Activated T-helper 17 cell treated with anti-CD3 and anti-CD28 coated beads, Interleukin-2, amount 50 U/mL, for 72 hours (primary cell): Measurements from ENCODE around the gene PI4K2B. TPM values are rescaled to one million over a fixed set of nuclear protein-coding genes. Genes with fewer than 3 reads are reported as not detected.
"Not testable (repeated sequence)": the region's sequence is repeated elsewhere in the genome, so short reads cannot be mapped to it uniquely, and the experiment has no call there.

Experiments used
- ATAC-seq: fragments of 150-1000 bp; cut with Tn5 transposase; replicated peaks from 2 replicates; pipeline ENCODE4 v1.10.0; 2021; ENCODE audit warnings: mild to moderate bottlenecking, moderate library complexity
- H3K27ac Mint-ChIP-seq: one replicate; pipeline ENCODE4 v1.8.0; 2022; ENCODE audit warnings: mixed read lengths
- H3K27me3 Mint-ChIP-seq: one replicate; pipeline ENCODE4 v1.8.0; 2022; ENCODE audit warnings: mixed read lengths
- H3K36me3 Mint-ChIP-seq: one replicate; pipeline ENCODE4 v1.8.0; 2022; ENCODE audit warnings: low read depth, mild to moderate bottlenecking, mixed read lengths
- H3K4me1 Mint-ChIP-seq: one replicate; pipeline ENCODE4 v1.8.0; 2022; ENCODE audit warnings: mixed read lengths
- H3K4me3 Mint-ChIP-seq: one replicate; pipeline ENCODE4 v1.8.0; 2022; ENCODE audit warnings: mild to moderate bottlenecking, mixed read lengths
- H3K9me3 Mint-ChIP-seq: one replicate; pipeline ENCODE4 v1.8.0; 2022; ENCODE audit warnings: mixed read lengths
- total RNA-seq, 2 donors: library from RNA; stranded (reverse); gene quantifications; one replicate each; pipeline ENCODE4 v1.2.3, GENCODE V29; 2022

Gene PI4K2B
- total RNA-seq, result 10 to 100 TPM; 24.1 to 37.2 TPM

DNA sequence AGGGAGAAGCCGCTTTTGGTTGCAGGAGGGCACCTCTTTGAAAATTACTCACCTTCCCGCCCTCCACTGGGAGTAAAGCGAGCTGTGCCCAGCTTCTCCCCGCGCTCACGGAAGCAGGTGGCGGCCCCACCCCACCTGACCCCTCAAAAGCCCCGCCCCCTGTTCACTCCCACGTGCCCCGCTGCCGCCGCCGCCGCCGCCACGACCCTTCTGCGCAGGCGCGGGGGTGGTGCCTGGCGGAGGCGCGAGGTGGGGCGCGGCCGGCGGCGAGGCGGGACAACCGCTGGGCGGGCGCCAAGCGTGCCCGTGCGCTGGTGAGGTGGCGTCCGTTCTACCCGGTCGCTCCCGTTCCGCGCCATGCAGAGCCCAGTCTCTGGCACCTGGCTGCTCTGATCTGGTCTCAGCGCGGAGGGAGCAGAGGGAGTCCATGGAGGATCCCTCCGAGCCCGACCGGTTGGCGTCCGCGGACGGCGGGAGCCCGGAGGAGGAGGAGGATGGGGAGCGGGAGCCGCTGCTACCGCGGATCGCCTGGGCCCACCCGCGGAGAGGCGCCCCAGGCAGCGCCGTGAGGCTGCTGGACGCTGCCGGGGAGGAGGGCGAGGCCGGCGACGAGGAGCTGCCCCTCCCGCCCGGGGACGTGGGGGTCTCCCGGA lies at the start of gene PI4K2B:
Gene PI4K2B (plus strand): TSS at position 297 of the 653 bp plus-strand sequence. CDS start 131 bp downstream, at position 428.
- ATAC-seq, result peak; percentile 82
- Mint-ChIP-seq H3K4me1 (peaks cover 24% of the 10 kb centered on the region), H3K27me3 (no peaks in the 10 kb centered on the region), H3K4me3 (peak within 1 kb of the TSS; percentile 94), H3K36me3 (peaks cover 22% of the 10 kb centered on the region), H3K9me3 (no peaks in the 10 kb centered on the region), H3K27ac (peak within 1 kb of the TSS; percentile 94)

DNA sequence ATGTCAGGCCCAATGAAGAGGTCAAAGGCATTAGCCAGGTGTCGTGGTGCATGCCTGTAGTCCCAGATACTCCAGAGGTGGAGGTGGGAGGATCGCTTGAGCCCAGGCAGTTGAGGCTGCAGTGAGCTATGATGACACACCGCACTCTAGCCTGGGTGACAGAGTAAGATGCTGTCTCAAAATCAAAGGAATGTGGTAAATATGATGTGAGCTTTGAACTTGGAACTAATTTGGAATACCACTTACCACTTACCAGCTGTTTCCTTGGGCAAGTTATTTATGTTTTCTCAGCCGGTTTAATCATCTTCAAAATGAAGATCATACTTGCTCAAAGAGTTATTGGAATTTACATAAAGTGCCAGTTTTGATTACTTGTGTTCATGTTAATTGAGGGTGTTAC lies 49.8 kb upstream of the PI4K2B start:
- Mint-ChIP-seq H3K36me3 (no peaks in the 10 kb centered on the region), H3K27me3 (no peaks in the 10 kb centered on the region), H3K27ac (no peak overlapping the region), H3K4me1 (peaks cover 5% of the 10 kb centered on the region), H3K9me3 (no peaks in the 10 kb centered on the region), H3K4me3 (no peak overlapping the region)
- no peak for ATAC-seq

- no peaks in the 10 kb centered on the region for H3K9me3 Mint-ChIP-seq
- H3K4me3 Mint-ChIP-seq, result no peak overlapping the region
- H3K36me3 Mint-ChIP-seq, result no peaks in the 10 kb centered on the region
- H3K27ac Mint-ChIP-seq, result no peak overlapping the region
- H3K4me1 Mint-ChIP-seq, result no peaks in the 10 kb centered on the region
- no peak for ATAC-seq
- H3K27me3 Mint-ChIP-seq, result no peaks in the 10 kb centered on the region
Observed at GRCh38 chr4:25190407-25190806, 43.4 kb upstream of the PI4K2B start.

DNA sequence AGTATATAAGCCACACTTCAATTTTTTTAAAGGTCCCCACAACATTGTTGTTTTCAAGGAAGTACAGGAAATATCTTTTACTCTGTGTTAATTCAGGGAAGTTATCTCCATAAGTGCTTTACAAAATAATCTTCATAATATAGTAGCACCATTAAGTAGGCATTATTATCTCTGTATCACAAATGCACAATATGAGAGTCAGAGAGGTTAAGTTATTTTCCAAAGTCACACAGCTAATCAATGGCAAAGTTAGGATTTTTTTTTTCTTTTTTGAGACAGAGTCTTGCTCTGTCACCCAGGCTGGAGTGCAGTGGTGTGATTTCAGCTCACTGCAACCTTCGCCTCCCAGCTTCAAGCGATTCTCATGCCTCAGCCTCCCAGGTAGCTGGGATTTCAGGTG lies 35.1 kb upstream of the PI4K2B start:
- Mint-ChIP-seq H3K9me3 (no peaks in the 10 kb centered on the region), H3K4me1 (no peaks in the 10 kb centered on the region), H3K27ac (no peak overlapping the region), H3K4me3 (no peak overlapping the region), H3K36me3 (peaks cover 18% of the 10 kb centered on the region), H3K27me3 (no peaks in the 10 kb centered on the region)
- no peak for ATAC-seq

- Mint-ChIP-seq H3K4me3 (no peak overlapping the region), H3K27me3 (no peaks in the 10 kb centered on the region), H3K9me3 (peaks cover 16% of the 10 kb centered on the region), H3K27ac (no peak overlapping the region), H3K4me1 (no peaks in the 10 kb centered on the region), H3K36me3 (no peaks in the 10 kb centered on the region)
- no peak for ATAC-seq
Observed at GRCh38 chr4:25207997-25208396, 25.8 kb upstream of the PI4K2B start.

- Mint-ChIP-seq H3K27ac (no peak overlapping the region), H3K9me3 (peaks cover 20% of the 10 kb centered on the region), H3K4me1 (no peaks in the 10 kb centered on the region), H3K36me3 (no peaks in the 10 kb centered on the region), H3K27me3 (no peaks in the 10 kb centered on the region), H3K4me3 (no peak overlapping the region)
- no peak for ATAC-seq
Observed at GRCh38 chr4:25209702-25210101, 24.1 kb upstream of the PI4K2B start.

GRCh38 chr4:25211721-25212120 lies 22.1 kb upstream of the PI4K2B start:
- H3K27me3 Mint-ChIP-seq, result no peaks in the 10 kb centered on the region
- no peak for ATAC-seq
- H3K27ac Mint-ChIP-seq, result no peak overlapping the region
- no peaks in the 10 kb centered on the region for H3K4me1 Mint-ChIP-seq
- no peak overlapping the region for H3K4me3 Mint-ChIP-seq
- no peaks in the 10 kb centered on the region for H3K36me3 Mint-ChIP-seq
- H3K9me3 Mint-ChIP-seq, result peaks cover 15% of the 10 kb centered on the region

DNA sequence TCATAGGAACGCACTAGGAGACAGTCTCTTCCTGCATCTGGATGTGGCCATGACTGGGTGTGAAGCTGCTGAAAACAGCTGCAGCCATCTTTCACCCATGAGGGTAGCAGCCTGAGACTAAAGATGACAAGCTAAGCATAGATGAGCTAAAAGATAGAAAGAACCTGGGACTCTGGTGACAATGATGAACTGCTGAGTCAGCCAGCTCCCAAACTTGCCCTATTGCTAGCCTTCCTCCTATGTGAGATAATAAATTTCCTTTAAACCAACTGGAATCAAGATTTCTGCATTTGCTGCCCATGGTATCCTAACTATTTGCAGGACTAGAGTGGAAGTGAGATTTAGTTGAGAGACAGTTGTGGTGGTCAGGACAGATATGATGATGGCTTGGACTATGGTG lies 21.0 kb upstream of the PI4K2B start:
- Mint-ChIP-seq H3K27me3 (no peaks in the 10 kb centered on the region), H3K27ac (no peak overlapping the region), H3K9me3 (peaks cover 10% of the 10 kb centered on the region), H3K4me3 (no peak overlapping the region), H3K4me1 (no peaks in the 10 kb centered on the region), H3K36me3 (no peaks in the 10 kb centered on the region)
- ATAC-seq, result no peak

DNA sequence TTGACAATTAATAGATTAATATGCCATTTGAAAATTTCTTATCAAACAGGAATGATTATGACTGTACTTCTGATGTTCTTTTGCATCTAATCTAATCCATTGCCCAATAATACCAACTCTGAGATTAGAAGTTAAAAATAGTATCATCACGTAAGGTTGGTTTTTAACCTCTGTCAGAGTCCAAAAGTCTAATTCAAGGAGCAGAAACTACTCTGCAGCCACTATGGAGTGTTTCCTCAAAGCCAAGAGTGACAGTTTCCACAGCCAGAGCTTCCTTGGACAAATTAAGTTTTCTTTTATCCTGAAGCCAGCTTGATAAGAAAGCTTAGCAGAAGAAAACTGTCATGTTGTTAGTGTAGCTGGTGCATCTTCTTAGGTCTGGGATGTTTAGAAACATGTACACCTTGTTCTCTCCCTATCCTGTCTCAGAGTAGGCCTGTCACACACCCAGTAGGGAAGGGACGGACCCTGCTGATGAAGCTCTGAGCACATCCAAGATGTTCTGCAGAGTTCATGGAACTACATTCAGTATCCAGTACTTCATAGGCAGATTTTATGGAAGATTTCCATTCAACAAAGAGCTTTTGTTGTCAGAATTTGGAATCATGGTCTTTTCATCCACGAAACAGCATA lies 20.4 kb upstream of the PI4K2B start:
- Mint-ChIP-seq H3K27ac (no peak overlapping the region), H3K4me3 (no peak overlapping the region), H3K9me3 (peaks cover 12% of the 10 kb centered on the region), H3K36me3 (peaks cover 4% of the 10 kb centered on the region), H3K4me1 (no peaks in the 10 kb centered on the region), H3K27me3 (no peaks in the 10 kb centered on the region)
- no peak for ATAC-seq

- H3K4me1 Mint-ChIP-seq, ATAC-seq, H3K27ac Mint-ChIP-seq, H3K36me3 Mint-ChIP-seq, H3K27me3 Mint-ChIP-seq, H3K4me3 Mint-ChIP-seq: not testable (repeated sequence)
- H3K9me3 Mint-ChIP-seq, result peaks cover 18% of the 10 kb centered on the region
Observed at GRCh38 chr4:25214750-25215149, 19.1 kb upstream of the PI4K2B start.

GRCh38 chr4:25215511-25215910 lies 18.3 kb upstream of the PI4K2B start:
- peaks cover 14% of the 10 kb centered on the region for H3K36me3 Mint-ChIP-seq
- no peak overlapping the region for H3K27ac Mint-ChIP-seq
- no peaks in the 10 kb centered on the region for H3K4me1 Mint-ChIP-seq
- no peak for ATAC-seq
- H3K4me3 Mint-ChIP-seq, result no peak overlapping the region
- peaks cover 21% of the 10 kb centered on the region for H3K9me3 Mint-ChIP-seq
- H3K27me3 Mint-ChIP-seq, result no peaks in the 10 kb centered on the region

- Mint-ChIP-seq H3K36me3 (peaks cover 21% of the 10 kb centered on the region), H3K4me3 (no peak overlapping the region), H3K27me3 (no peaks in the 10 kb centered on the region), H3K9me3 (peaks cover 37% of the 10 kb centered on the region), H3K27ac (no peak overlapping the region), H3K4me1 (no peaks in the 10 kb centered on the region)
- ATAC-seq, result no peak
Observed at GRCh38 chr4:25221377-25221776, 12.5 kb upstream of the PI4K2B start.

- Mint-ChIP-seq H3K4me1 (no peaks in the 10 kb centered on the region), H3K36me3 (peaks cover 24% of the 10 kb centered on the region), H3K27ac (no peak overlapping the region), H3K27me3 (no peaks in the 10 kb centered on the region), H3K9me3 (peaks cover 41% of the 10 kb centered on the region), H3K4me3 (no peak overlapping the region)
- ATAC-seq, result no peak
Observed at GRCh38 chr4:25223802-25224375, 9.9 kb upstream of the PI4K2B start.

GRCh38 chr4:25229804-25230203 lies 4.0 kb upstream of the PI4K2B start:
- H3K9me3 Mint-ChIP-seq, result peaks cover 12% of the 10 kb centered on the region
- no peak overlapping the region for H3K4me3 Mint-ChIP-seq
- peaks cover 8% of the 10 kb centered on the region for H3K4me1 Mint-ChIP-seq
- peaks cover 18% of the 10 kb centered on the region for H3K36me3 Mint-ChIP-seq
- no peak for ATAC-seq
- H3K27me3 Mint-ChIP-seq, result no peaks in the 10 kb centered on the region
- no peak overlapping the region for H3K27ac Mint-ChIP-seq

- peak overlapping the region; percentile 94 for H3K27ac Mint-ChIP-seq
- peak overlapping the region; percentile 94 for H3K4me3 Mint-ChIP-seq
- ATAC-seq, result no peak
- H3K36me3 Mint-ChIP-seq, result peaks cover 18% of the 10 kb centered on the region
- peaks cover 18% of the 10 kb centered on the region for H3K4me1 Mint-ChIP-seq
- H3K27me3 Mint-ChIP-seq, result no peaks in the 10 kb centered on the region
- H3K9me3 Mint-ChIP-seq, result peaks cover 3% of the 10 kb centered on the region
Observed at GRCh38 chr4:25233194-25233593, 639 bp upstream of the PI4K2B start.
